Measurements from ENCODE around the gene RFNG. TPM values are rescaled to one million over a fixed set of nuclear protein-coding genes. Genes with fewer than 3 reads are reported as not detected.

Gene RFNG
- total and polyA plus RNA-seq, 2 of the 13 experiments (the other 11 are each of a cell fraction or from before 2014, with no cell fraction given), result 61.4 to 64.0 TPM

DNA sequence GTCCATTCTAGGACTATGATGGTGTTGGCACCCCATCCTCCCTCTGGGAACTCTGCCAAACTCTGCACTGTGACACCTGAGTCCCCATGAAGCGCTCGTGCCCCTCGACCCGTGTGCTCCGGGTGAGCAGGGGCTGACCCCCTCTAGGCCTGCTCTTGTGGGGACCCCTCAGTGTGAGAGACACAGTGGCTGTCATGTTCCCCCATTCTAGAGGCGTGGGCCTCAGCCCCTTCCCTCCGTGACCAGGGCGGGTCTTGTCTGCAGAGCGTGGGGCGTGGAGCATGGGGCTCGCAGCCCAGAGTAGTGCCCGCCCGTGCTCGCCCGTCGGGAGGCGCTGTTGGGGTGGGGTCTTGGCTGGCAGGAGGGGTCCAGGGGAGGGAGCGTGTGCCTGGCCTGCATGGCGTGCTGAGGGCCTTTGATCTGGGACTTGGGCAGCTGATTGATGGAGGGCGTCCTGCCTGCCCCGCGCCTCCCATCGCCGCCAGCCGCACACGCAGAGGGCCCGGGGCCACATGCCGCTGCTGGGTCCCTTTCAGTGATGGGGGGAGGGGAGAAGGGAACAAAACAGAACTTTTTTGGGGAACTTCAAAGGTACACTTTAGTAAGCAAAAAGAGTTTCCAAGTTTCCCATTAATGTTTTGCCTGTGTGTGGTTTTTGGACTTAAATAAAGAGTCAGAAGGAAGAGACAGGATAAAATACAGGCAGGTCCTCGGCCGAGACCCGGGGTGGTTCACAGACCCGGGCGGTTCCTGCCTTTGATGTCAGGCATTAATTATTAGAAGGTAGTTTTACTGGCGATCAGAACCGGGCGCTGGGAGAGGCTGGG, 51.4 kb downstream of the RFNG start (continued):
- TF ChIP-seq, protein P1, sequence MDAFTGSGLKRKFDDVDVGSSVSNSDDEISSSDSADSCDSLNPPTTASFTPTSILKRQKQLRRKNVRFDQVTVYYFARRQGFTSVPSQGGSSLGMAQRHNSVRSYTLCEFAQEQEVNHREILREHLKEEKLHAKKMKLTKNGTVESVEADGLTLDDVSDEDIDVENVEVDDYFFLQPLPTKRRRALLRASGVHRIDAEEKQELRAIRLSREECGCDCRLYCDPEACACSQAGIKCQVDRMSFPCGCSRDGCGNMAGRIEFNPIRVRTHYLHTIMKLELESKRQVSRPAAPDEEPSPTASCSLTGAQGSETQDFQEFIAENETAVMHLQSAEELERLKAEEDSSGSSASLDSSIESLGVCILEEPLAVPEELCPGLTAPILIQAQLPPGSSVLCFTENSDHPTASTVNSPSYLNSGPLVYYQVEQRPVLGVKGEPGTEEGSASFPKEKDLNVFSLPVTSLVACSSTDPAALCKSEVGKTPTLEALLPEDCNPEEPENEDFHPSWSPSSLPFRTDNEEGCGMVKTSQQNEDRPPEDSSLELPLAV (CRISPR knock-in tag; conservative IDR thresholded peaks at IDR 0.05; ENCODE audit: low read depth), result no peak
- TF ChIP-seq KDM4B (CRISPR knock-in tag; IDR thresholded peaks at IDR 0.05) (peak; percentile 67; the same call in 1 of the 2 replicates), SOX13 (IDR thresholded peaks at IDR 0.05) (no peak; the same call in 1 of the 2 replicates), SOX13 (CRISPR knock-in tag; conservative IDR thresholded peaks at IDR 0.05 in 1 of 2, IDR thresholded peaks at IDR 0.05 in 1 of 2) (peak in 1 of 2 experiments; percentile 61; a peak in 2 of 4 replicates), IKZF4 (CRISPR knock-in tag; IDR thresholded peaks at IDR 0.05; ENCODE audit: borderline replicate concordance, low read depth, not compliant biosample characterization) (no peak), SRY (CRISPR knock-in tag; IDR thresholded peaks at IDR 0.05) (0 out of 2 replicates have a peak, but pooled peaks have one; percentile 8), ZFP36L1 (CRISPR knock-in tag; IDR thresholded peaks at IDR 0.05) (no peak), CCDC6 (CRISPR knock-in tag; IDR thresholded peaks at IDR 0.05) (peak; percentile 65), ZNF607 (CRISPR knock-in tag; IDR thresholded peaks at IDR 0.05; ENCODE audit: borderline replicate concordance) (0 out of 2 replicates have a peak, but pooled peaks have one; percentile 37), POLR2G (IDR thresholded peaks at IDR 0.05; ENCODE audit: low read depth, low read length) (peak; percentile 69), ZNF3 (CRISPR knock-in tag; IDR thresholded peaks at IDR 0.05) (no peak), ZNF570 (CRISPR knock-in tag; IDR thresholded peaks at IDR 0.05; ENCODE audit: borderline replicate concordance) (no peak), KDM2A (CRISPR knock-in tag; IDR thresholded peaks at IDR 0.05; ENCODE audit: borderline replicate concordance, low read depth) (peak; percentile 26), TCF12 (IDR thresholded peaks at IDR 0.05) (no peak), TCF12 (CRISPR knock-in tag; IDR thresholded peaks at IDR 0.05) (no peak), PAF1 (CRISPR knock-in tag; IDR thresholded peaks at IDR 0.05) (peak; percentile 68; the same call in 1 of the 2 replicates), ZBTB8A (CRISPR knock-in tag; IDR thresholded peaks at IDR 0.05; ENCODE audit: borderline replicate concordance, low read depth) (0 out of 2 replicates have a peak, but pooled peaks have one; percentile 8), SMARCC2 (IDR thresholded peaks at IDR 0.05) (no peak), MEIS1 (CRISPR knock-in tag; IDR thresholded peaks at IDR 0.05; ENCODE audit: borderline replicate concordance) (peak; percentile 28; the same call in 1 of the 2 replicates), ZFP36L2 (CRISPR knock-in tag; IDR thresholded peaks at IDR 0.05) (no peak), RXRA (CRISPR knock-in tag; IDR thresholded peaks at IDR 0.05) (no peak), ZNF572 (CRISPR knock-in tag; IDR thresholded peaks at IDR 0.05) (no peak)
- TF ChIP-seq, protein P2, sequence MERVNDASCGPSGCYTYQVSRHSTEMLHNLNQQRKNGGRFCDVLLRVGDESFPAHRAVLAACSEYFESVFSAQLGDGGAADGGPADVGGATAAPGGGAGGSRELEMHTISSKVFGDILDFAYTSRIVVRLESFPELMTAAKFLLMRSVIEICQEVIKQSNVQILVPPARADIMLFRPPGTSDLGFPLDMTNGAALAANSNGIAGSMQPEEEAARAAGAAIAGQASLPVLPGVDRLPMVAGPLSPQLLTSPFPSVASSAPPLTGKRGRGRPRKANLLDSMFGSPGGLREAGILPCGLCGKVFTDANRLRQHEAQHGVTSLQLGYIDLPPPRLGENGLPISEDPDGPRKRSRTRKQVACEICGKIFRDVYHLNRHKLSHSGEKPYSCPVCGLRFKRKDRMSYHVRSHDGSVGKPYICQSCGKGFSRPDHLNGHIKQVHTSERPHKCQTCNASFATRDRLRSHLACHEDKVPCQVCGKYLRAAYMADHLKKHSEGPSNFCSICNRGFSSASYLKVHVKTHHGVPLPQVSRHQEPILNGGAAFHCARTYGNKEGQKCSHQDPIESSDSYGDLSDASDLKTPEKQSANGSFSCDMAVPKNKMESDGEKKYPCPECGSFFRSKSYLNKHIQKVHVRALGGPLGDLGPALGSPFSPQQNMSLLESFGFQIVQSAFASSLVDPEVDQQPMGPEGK (CRISPR knock-in tag; IDR thresholded peaks at IDR 0.05), result peak; percentile 96
- TF ChIP-seq, protein P3, sequence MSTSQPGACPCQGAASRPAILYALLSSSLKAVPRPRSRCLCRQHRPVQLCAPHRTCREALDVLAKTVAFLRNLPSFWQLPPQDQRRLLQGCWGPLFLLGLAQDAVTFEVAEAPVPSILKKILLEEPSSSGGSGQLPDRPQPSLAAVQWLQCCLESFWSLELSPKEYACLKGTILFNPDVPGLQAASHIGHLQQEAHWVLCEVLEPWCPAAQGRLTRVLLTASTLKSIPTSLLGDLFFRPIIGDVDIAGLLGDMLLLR (CRISPR knock-in tag; IDR thresholded peaks at IDR 0.05), result no peak
- TF ChIP-seq, protein P4, sequence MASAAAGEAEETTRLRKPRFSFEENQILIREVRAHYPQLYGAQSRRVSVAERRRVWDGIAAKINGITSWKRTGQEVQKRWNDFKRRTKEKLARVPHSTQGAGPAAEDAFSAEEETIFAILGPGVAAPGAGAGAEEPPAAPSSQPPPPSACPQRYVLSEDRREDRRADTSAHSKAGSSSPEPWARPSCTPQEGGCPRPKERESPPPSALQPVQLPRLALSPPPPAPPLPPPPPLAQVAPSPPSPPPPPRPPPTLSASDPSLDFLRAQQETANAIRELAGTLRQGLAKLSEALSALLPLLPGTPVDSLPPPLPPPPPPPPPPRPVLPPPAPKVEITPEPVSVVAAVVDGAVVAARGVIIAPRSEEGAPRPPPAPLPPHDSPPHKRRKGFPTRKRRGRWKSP (CRISPR knock-in tag; IDR thresholded peaks at IDR 0.05), result 0 out of 2 replicates have a peak, but pooled peaks have one; percentile 21
